Liver (tissue), 9 donors: ENCODE measurements around the gene RSAD2. TPM values are rescaled to one million over a fixed set of nuclear protein-coding genes. Genes with fewer than 3 reads are reported as not detected.

Experiments used
- DNase-seq: peaks from one replicate; pipeline ENCODE4 v3.0.0-alpha.2; 2017; ENCODE audit warnings: low spot score
- H3K27ac ChIP-seq, 2 donors: one replicate each; pipeline ENCODE4 v1.7.0; 2013; ENCODE audit warnings: inconsistent platforms in 2 of 2, low read length in 2 of 2, control low read depth in 1 of 2, low read depth in 1 of 2, mild to moderate bottlenecking in 1 of 2
- H3K27me3 ChIP-seq, 4 donors: one replicate each; pipeline versions ENCODE4 v1.6.1 to v1.7.0; 2013; ENCODE audit warnings: low read length in 3 of 4, inconsistent platforms in 1 of 4, mild to moderate bottlenecking in 1 of 4, moderate library complexity in 1 of 4; ENCODE audit not compliant: control insufficient read depth in 4 of 4, insufficient read depth in 4 of 4
- H3K36me3 ChIP-seq, 4 donors: one replicate each; pipeline versions ENCODE4 v1.6.1 to v1.7.0; 2013; ENCODE audit warnings: low read length in 3 of 4, mild to moderate bottlenecking in 3 of 4, low read depth in 1 of 4, moderate library complexity in 1 of 4; ENCODE audit not compliant: control insufficient read depth in 4 of 4, insufficient read depth in 3 of 4
- H3K4me1 ChIP-seq, 4 donors: one replicate each; pipeline versions ENCODE4 v1.6.1 to v1.7.0; 2013; ENCODE audit warnings: low read length in 3 of 4, mild to moderate bottlenecking in 3 of 4, moderate library complexity in 1 of 4; ENCODE audit not compliant: control insufficient read depth in 4 of 4, insufficient read depth in 4 of 4
- H3K4me3 ChIP-seq, 3 donors: one replicate each; pipeline versions ENCODE4 v1.6.1 to v1.7.0; 2013; ENCODE audit warnings: low read length in 3 of 3, control low read depth in 1 of 3, low read depth in 1 of 3, mild to moderate bottlenecking in 1 of 3
- H3K9ac ChIP-seq, 2 donors: one replicate each; pipeline ENCODE4 v1.7.0; 2013; ENCODE audit warnings: low read length in 2 of 2, mild to moderate bottlenecking in 2 of 2, moderate library complexity in 2 of 2, control low read depth in 1 of 2, low read depth in 1 of 2
- H3K9me3 ChIP-seq, 4 donors: one replicate each; pipeline versions ENCODE4 v1.6.1 to v1.7.0; 2013; ENCODE audit warnings: low read length in 3 of 4; ENCODE audit not compliant: control insufficient read depth in 4 of 4
- ATF3 ChIP-seq: IDR thresholded peaks from 2 replicates; pipeline ENCODE4 v1.6.1; 2016; ENCODE audit warnings: antibody characterized with exemption
- FOXA1 ChIP-seq: IDR thresholded peaks from 2 replicates; pipeline ENCODE4 v1.6.1; 2016; ENCODE audit warnings: antibody characterized with exemption
- FOXA2 ChIP-seq: IDR thresholded peaks from 2 replicates; pipeline ENCODE4 v1.6.1; 2016; ENCODE audit warnings: antibody characterized with exemption
- GABPA ChIP-seq, 2 donors: IDR thresholded peaks in 1 of 2; conservative IDR thresholded peaks in 1 of 2; 2 replicates each; pipeline ENCODE4 v1.6.1; 2016; ENCODE audit warnings: antibody characterized with exemption in 2 of 2, mild to moderate bottlenecking in 1 of 2, moderate library complexity in 1 of 2
- HNF4A ChIP-seq, 2 donors: conservative IDR thresholded peaks; 2 replicates each; pipeline ENCODE4 v1.6.1; 2016; ENCODE audit warnings: antibody characterized with exemption in 2 of 2, mild to moderate bottlenecking in 2 of 2
- HNF4G ChIP-seq: IDR thresholded peaks from 2 replicates; pipeline ENCODE4 v1.6.1; 2016; ENCODE audit warnings: antibody characterized with exemption
- JUND ChIP-seq, 2 donors: IDR thresholded peaks; 2 replicates each; pipeline ENCODE4 v1.6.1; 2016; ENCODE audit warnings: antibody characterized with exemption in 2 of 2
- NR2F2 ChIP-seq: IDR thresholded peaks from 2 replicates; pipeline ENCODE4 v1.6.1; 2016; ENCODE audit warnings: antibody characterized with exemption
- RAD21 ChIP-seq, 2 donors: IDR thresholded peaks; 2 replicates each; pipeline ENCODE4 v1.6.1; 2016; ENCODE audit warnings: antibody characterized with exemption in 2 of 2, mild to moderate bottlenecking in 2 of 2
- REST ChIP-seq: IDR thresholded peaks from 2 replicates; pipeline ENCODE4 v1.6.1; 2016; ENCODE audit warnings: antibody characterized with exemption, mild to moderate bottlenecking
- SP1 ChIP-seq: IDR thresholded peaks from 2 replicates; pipeline ENCODE4 v1.6.1; 2018; ENCODE audit warnings: antibody characterized with exemption, mild to moderate bottlenecking
- TAF1 ChIP-seq: conservative IDR thresholded peaks from 2 replicates; pipeline ENCODE4 v1.6.1; 2016; ENCODE audit warnings: antibody characterized with exemption, mild to moderate bottlenecking
- WGBS: extraction: QIAGEN DNeasy Blood & Tissue Kit; methylation state at CpG from one replicate; pipeline ENCODE4 v1.1.7; 2013; 5-methylcytosine and 5-hydroxymethylcytosine counted together
- polyA plus RNA-seq, 2 donors: library from polyadenylated mRNA; stranded (reverse) in 1 of 2; unstranded in 1 of 2; fragments of 200-250 nt in 1 of 2; fragments of >200 nt in 1 of 2; fragmentation: Nextera tagmentation in 1 of 2; extraction: Ambion mirVana in 1 of 2; gene quantifications; one replicate each; pipeline versions ENCODE4 v1.2.1 to v1.2.3, GENCODE V29; 2013 to 2015
- total RNA-seq, 2 donors: library from RNA; depleted of rRNA; stranded (reverse); fragments of >200 nt; gene quantifications; one replicate each; pipeline ENCODE4 v1.2.3, GENCODE V29; 2014
- TF ChIP-seq, protein P1 (sequence below): fragments of 150-350 bp; IDR thresholded peaks from 2 replicates; pipeline ENCODE4 v1.5.1; 2017; ENCODE audit warnings: improper control_type of control experiment, low read depth, low read length; ENCODE audit not compliant: missing input control
- donor health status: healthy.
- donor health status: healthy.
- donor health status: healthy.
- donor health status: healthy.
- donor health status: healthy.

The RSAD2 gene
- total and polyA plus RNA-seq, 4 donors = 1.3 to 15.9 (median 1.9) TPM

GRCh38 chr2:6883448-6884122 is 6.0 kb downstream of the RSAD2 start (continued):
- TF ChIP-seq, protein P1, sequence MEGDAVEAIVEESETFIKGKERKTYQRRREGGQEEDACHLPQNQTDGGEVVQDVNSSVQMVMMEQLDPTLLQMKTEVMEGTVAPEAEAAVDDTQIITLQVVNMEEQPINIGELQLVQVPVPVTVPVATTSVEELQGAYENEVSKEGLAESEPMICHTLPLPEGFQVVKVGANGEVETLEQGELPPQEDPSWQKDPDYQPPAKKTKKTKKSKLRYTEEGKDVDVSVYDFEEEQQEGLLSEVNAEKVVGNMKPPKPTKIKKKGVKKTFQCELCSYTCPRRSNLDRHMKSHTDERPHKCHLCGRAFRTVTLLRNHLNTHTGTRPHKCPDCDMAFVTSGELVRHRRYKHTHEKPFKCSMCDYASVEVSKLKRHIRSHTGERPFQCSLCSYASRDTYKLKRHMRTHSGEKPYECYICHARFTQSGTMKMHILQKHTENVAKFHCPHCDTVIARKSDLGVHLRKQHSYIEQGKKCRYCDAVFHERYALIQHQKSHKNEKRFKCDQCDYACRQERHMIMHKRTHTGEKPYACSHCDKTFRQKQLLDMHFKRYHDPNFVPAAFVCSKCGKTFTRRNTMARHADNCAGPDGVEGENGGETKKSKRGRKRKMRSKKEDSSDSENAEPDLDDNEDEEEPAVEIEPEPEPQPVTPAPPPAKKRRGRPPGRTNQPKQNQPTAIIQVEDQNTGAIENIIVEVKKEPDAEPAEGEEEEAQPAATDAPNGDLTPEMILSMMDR = no peak
- TF ChIP-seq REST = no peak

DNA sequence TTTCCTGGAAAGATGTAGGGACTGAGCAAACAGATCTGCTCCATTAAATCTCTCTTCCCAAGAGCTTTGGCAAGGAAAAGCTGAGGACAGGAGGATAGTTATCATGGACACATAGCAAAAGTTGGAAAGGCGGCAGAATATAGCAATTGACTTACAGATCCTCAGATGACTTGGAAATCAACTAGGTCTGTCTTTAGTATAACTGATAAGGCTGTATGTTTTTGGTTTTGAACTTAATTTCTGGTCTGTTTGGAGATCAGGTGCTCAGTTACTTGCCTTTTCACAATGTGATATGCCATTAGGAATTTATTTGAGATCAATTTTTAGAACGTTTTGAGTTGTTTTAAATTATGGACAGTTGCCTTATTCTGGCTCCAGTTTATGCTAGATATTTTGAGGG is 8.0 kb downstream of the RSAD2 start:
- TF ChIP-seq SP1 = no peak
- TF ChIP-seq JUND (IDR thresholded peaks at IDR 0.05) = no peak
- no peak for TF ChIP-seq FOXA1
- no peak for TF ChIP-seq HNF4A (conservative IDR thresholded peaks at IDR 0.05)
- no peak for TF ChIP-seq NR2F2
- TF ChIP-seq ATF3 = no peak
- no peak for TF ChIP-seq TAF1
- no peak for TF ChIP-seq REST
- no peak for TF ChIP-seq RAD21 (IDR thresholded peaks at IDR 0.05)
- no peak for TF ChIP-seq GABPA (IDR thresholded peaks at IDR 0.05 in 1 of 2, conservative IDR thresholded peaks at IDR 0.05 in 1 of 2)
- no peak for TF ChIP-seq FOXA2
- no peak for TF ChIP-seq HNF4G
- TF ChIP-seq, protein P1 = no peak
- WGBS = 86% methylated on average over 2 of the region's 2 CpGs
- Histone ChIP-seq H3K27ac (no peak overlapping the region), H3K4me1 (no peaks in the 10 kb centered on the region), H3K36me3 (no peaks in the 10 kb centered on the region), H3K27me3 (no peaks in the 10 kb centered on the region), H3K9me3 (no peaks in the 10 kb centered on the region), H3K4me3 (no peak overlapping the region), H3K9ac (no peak overlapping the region)
- no peak for DNase-seq
